ENCODE results near the gene FAM228A.
A peak's percentile ranks its signal among the peaks of the same experiment; 100 is the strongest.

The FAM228A gene

GRCh38 chr2:24199968-24200590 is 25.2 kb downstream of the FAM228A start:
- ATAC-seq (replicated peaks; ENCODE audit: extremely low read depth, poor library complexity, severe bottlenecking), result no peak

GRCh38 chr2:24200799-24201198 is 25.9 kb downstream of the FAM228A start:
- no peak overlapping the region for H3K27ac Mint-ChIP-seq (ENCODE audit: low read depth)

More at GRCh38 chr2:24199968-24200590, 25.2 kb downstream of the FAM228A start:
- peaks cover 23% of the 10 kb centered on the region for H3K36me3 Mint-ChIP-seq (ENCODE audit: insufficient read depth)
- H3K9me3 Mint-ChIP-seq, result peaks cover 7% of the 10 kb centered on the region
- no peaks in the 10 kb centered on the region for H3K27me3 Mint-ChIP-seq
- H3K27ac Mint-ChIP-seq (ENCODE audit: low read depth), result no peak overlapping the region
- no peak for DNase-seq (ENCODE audit: low spot score in 2 of 2)
- H3K4me1 Mint-ChIP-seq, result no peaks in the 10 kb centered on the region
- H3K4me3 Mint-ChIP-seq, result no peak overlapping the region

DNA sequence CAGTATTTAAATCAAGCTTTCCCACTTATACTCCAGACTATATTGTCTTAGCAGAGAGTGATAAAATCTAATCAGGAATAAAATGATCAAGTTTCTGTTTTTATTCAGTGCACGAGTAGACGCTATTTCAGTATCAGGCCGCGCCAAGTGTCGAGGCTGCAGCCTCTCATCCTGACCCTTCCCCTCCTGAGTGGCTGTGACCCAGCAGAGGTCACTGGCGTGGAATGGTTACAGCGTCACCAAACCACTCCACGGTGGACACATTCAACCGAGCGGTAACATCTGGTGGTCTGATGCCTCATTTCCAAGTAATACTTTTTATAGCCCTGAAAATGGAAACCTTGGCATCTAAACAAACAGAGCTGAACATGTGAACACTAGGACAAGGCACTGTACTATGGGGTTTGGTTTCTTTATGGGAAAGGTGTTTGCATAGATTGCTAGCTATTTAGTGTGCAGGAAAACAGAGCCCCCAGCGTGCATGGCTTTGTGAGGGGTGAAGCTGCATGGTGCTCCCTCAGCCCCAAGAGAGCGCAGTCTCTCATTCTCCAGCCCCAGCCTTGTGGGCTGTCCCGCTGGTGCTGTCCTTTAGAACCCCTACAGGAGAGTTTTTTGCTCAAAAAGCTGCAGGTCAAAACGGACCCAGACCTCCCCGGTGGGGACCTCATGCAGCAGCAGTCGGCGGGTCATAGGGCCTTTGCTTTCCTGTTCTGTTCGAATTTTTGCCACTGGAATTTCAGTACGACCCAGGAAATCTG is 28.4 kb downstream of the FAM228A start:
- Mint-ChIP-seq H3K27me3 (no peaks in the 10 kb centered on the region), H3K4me3 (no peak overlapping the region)

More at GRCh38 chr2:24200799-24201198, 25.9 kb downstream of the FAM228A start:
- DNase-seq (ENCODE audit: low spot score in 2 of 2) (no peak), ATAC-seq (replicated peaks; ENCODE audit: extremely low read depth, poor library complexity, severe bottlenecking) (no peak)
- no peak overlapping the region for H3K4me3 Mint-ChIP-seq
- H3K27me3 Mint-ChIP-seq, result no peaks in the 10 kb centered on the region
- H3K4me1 Mint-ChIP-seq, result no peaks in the 10 kb centered on the region
- peaks cover 7% of the 10 kb centered on the region for H3K9me3 Mint-ChIP-seq
- H3K36me3 Mint-ChIP-seq (ENCODE audit: insufficient read depth), result peaks cover 25% of the 10 kb centered on the region

GRCh38 chr2:24203787-24204150 is 28.9 kb downstream of the FAM228A start:
- Mint-ChIP-seq H3K9me3 (no peaks in the 10 kb centered on the region), H3K36me3 (ENCODE audit: insufficient read depth) (peaks cover 41% of the 10 kb centered on the region), H3K4me3 (no peak overlapping the region), H3K4me1 (no peaks in the 10 kb centered on the region), H3K27ac (ENCODE audit: low read depth) (no peak overlapping the region), H3K27me3 (no peaks in the 10 kb centered on the region)
- DNase-seq (ENCODE audit: low spot score in 2 of 2), result no peak
- ATAC-seq (replicated peaks; ENCODE audit: extremely low read depth, poor library complexity, severe bottlenecking), result no peak

More for the DNA sequence above, 28.4 kb downstream of the FAM228A start:
- no peaks in the 10 kb centered on the region for H3K4me1 Mint-ChIP-seq
- H3K36me3 Mint-ChIP-seq (ENCODE audit: insufficient read depth), result peaks cover 37% of the 10 kb centered on the region
- ATAC-seq (replicated peaks; ENCODE audit: extremely low read depth, poor library complexity, severe bottlenecking) (no peak), DNase-seq (ENCODE audit: low spot score in 2 of 2) (no peak)
- no peak overlapping the region for H3K27ac Mint-ChIP-seq (ENCODE audit: low read depth)
- no peaks in the 10 kb centered on the region for H3K9me3 Mint-ChIP-seq

GRCh38 chr2:24204505-24204904 is 29.7 kb downstream of the FAM228A start:
- Mint-ChIP-seq H3K4me1 (no peaks in the 10 kb centered on the region), H3K36me3 (ENCODE audit: insufficient read depth) (peaks cover 48% of the 10 kb centered on the region), H3K4me3 (no peak overlapping the region), H3K27me3 (no peaks in the 10 kb centered on the region), H3K9me3 (no peaks in the 10 kb centered on the region), H3K27ac (ENCODE audit: low read depth) (no peak overlapping the region)
- no peak for ATAC-seq (replicated peaks; ENCODE audit: extremely low read depth, poor library complexity, severe bottlenecking)
- no peak for DNase-seq (ENCODE audit: low spot score in 2 of 2)

DNA sequence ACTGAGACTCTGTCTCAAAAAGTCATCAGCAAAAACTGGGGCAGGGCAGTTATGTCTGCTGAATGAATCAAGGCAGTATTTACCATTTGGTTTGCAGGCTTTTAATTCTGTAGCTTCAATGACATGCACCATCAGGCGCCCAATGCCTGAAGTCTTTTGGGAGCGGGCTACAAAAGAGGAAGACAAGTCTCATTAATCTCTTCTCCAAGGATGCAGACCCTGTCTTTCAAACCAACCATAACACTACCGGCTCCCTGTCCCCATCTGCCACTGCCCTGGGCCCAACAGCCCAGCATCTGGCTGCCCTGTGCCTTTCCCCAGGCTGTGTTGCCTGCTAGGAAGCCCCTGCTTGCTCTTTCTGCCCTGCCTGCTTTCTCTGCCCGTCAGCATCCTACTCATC is 30.3 kb downstream of the FAM228A start:
- Mint-ChIP-seq H3K4me3 (no peak overlapping the region), H3K4me1 (no peaks in the 10 kb centered on the region), H3K9me3 (no peaks in the 10 kb centered on the region), H3K36me3 (ENCODE audit: insufficient read depth) (peaks cover 51% of the 10 kb centered on the region), H3K27ac (ENCODE audit: low read depth) (peak overlapping the region; percentile 82), H3K27me3 (no peaks in the 10 kb centered on the region)
- ATAC-seq (replicated peaks; ENCODE audit: extremely low read depth, poor library complexity, severe bottlenecking) (no peak), DNase-seq (ENCODE audit: low spot score in 2 of 2) (no peak)

DNA sequence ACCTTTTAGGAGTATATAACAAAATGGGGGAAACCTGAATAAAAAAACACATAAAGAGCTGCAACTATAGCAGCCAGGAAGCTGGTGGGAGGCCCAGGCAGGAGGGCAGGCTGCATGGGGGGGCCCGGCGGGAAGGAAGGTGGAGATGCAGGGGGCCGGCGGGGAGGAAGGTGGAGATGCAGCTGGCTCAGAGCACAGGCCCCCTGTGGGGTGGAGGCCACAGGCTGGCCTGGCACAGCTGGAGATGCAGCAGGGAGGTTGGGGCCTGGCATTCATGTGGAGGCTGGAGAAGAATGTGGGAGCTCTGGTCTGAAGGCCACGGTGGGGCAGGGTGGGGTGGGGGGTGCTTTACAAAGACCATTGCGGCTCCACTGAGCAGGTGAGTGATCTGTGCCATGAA is 31.4 kb downstream of the FAM228A start:
- Mint-ChIP-seq H3K4me3 (no peak overlapping the region), H3K9me3 (no peaks in the 10 kb centered on the region), H3K27ac (ENCODE audit: low read depth) (peak overlapping the region; percentile 82), H3K27me3 (no peaks in the 10 kb centered on the region), H3K4me1 (no peaks in the 10 kb centered on the region), H3K36me3 (ENCODE audit: insufficient read depth) (peaks cover 59% of the 10 kb centered on the region)
- DNase-seq (ENCODE audit: low spot score in 2 of 2) (no peak), ATAC-seq (replicated peaks; ENCODE audit: extremely low read depth, poor library complexity, severe bottlenecking) (no peak)

DNA sequence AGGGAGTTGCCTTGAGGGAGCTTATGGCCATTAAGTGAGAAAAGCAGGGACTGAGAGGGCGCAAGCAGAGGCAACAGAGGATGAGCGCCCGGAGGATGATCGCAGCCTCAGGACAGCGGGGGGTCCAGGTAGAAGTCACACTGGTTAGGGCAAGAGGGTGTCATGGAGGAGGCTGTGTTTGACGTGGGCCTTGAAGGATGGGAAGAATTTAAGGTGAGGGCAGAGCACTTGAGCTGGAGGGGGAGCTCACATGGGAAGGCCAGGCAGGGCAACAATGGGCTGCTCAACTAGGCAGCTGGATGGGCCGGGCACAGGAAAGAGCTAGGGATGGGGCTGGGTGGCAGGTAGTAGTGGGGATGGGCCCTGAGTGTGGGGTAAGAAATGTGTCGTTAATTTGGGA is 31.9 kb downstream of the FAM228A start:
- DNase-seq (ENCODE audit: low spot score in 2 of 2) (no peak), ATAC-seq (replicated peaks; ENCODE audit: extremely low read depth, poor library complexity, severe bottlenecking) (no peak)
- Mint-ChIP-seq H3K27me3 (no peaks in the 10 kb centered on the region), H3K9me3 (no peaks in the 10 kb centered on the region), H3K4me1 (no peaks in the 10 kb centered on the region), H3K36me3 (ENCODE audit: insufficient read depth) (peaks cover 64% of the 10 kb centered on the region), H3K4me3 (no peak overlapping the region), H3K27ac (ENCODE audit: low read depth) (peak overlapping the region; percentile 82)

DNA sequence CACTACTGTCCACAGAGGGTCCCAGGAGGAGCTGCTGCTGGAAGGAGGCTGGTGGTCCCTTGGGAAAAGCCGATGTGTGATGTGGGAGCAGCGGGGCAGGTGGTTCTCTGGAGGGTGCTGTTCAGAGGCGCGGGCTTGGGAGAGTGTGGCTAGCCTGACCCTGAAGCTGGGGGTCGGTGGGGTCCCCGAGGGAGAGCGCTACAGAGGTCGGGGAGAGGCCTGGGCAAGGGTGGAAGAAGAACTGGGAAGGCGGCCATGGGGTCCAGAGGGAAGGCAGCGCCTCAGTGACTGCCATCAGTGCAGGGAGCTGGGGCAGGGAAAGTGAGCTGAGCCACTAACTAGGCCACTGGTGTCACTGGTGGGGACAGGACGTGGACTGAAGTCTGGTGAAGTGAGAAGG is 32.5 kb downstream of the FAM228A start:
- peaks cover 70% of the 10 kb centered on the region for H3K36me3 Mint-ChIP-seq (ENCODE audit: insufficient read depth)
- no peak for ATAC-seq (replicated peaks; ENCODE audit: extremely low read depth, poor library complexity, severe bottlenecking)

DNA sequence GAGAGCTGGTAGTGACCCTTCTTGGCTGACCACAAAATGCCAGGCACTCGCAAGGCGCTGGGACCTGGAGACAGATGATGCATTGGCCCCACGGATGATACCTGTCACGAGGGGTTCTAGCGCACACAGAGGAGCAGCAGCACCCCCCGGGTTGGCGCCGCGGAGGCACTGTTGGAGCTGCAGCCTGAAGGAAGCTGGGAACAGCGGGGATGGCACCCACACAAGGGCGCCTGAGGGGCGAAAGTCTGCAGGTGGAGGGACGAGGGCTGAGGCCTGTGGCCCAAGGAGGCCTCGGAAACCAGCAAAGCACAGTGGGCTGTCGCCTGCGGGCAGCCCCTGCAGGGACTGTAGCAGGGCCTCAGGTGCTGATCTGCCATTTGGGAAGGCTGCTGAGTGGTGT is 33.6 kb downstream of the FAM228A start:
- no peak overlapping the region for H3K4me3 Mint-ChIP-seq
- H3K27ac Mint-ChIP-seq (ENCODE audit: low read depth), result no peak overlapping the region
- H3K9me3 Mint-ChIP-seq, result no peaks in the 10 kb centered on the region
- ATAC-seq (replicated peaks; ENCODE audit: extremely low read depth, poor library complexity, severe bottlenecking) (no peak), DNase-seq (ENCODE audit: low spot score in 2 of 2) (no peak)
- peaks cover 70% of the 10 kb centered on the region for H3K36me3 Mint-ChIP-seq (ENCODE audit: insufficient read depth)
- no peaks in the 10 kb centered on the region for H3K4me1 Mint-ChIP-seq
- H3K27me3 Mint-ChIP-seq, result no peaks in the 10 kb centered on the region

More for the DNA sequence above, 32.5 kb downstream of the FAM228A start:
- Mint-ChIP-seq H3K27ac (ENCODE audit: low read depth) (no peak overlapping the region), H3K9me3 (no peaks in the 10 kb centered on the region), H3K27me3 (no peaks in the 10 kb centered on the region), H3K4me3 (no peak overlapping the region), H3K4me1 (no peaks in the 10 kb centered on the region)
- DNase-seq (ENCODE audit: low spot score in 2 of 2), result no peak

- ATAC-seq (replicated peaks; ENCODE audit: extremely low read depth, poor library complexity, severe bottlenecking), result no peak
- Mint-ChIP-seq H3K4me3 (no peak overlapping the region), H3K4me1 (peaks cover 3% of the 10 kb centered on the region), H3K27ac (ENCODE audit: low read depth) (no peak overlapping the region), H3K27me3 (no peaks in the 10 kb centered on the region), H3K36me3 (ENCODE audit: insufficient read depth) (peaks cover 61% of the 10 kb centered on the region), H3K9me3 (no peaks in the 10 kb centered on the region)
- DNase-seq (ENCODE audit: low spot score in 2 of 2), result no peak
These were observed 34.7 kb downstream of the FAM228A start for GRCh38 chr2:24209389-24210105.

- Mint-ChIP-seq H3K27me3 (no peaks in the 10 kb centered on the region), H3K4me3 (no peak overlapping the region), H3K9me3 (no peaks in the 10 kb centered on the region), H3K4me1 (peaks cover 8% of the 10 kb centered on the region), H3K27ac (ENCODE audit: low read depth) (no peak overlapping the region), H3K36me3 (ENCODE audit: insufficient read depth) (peaks cover 60% of the 10 kb centered on the region)
- no peak for ATAC-seq (replicated peaks; ENCODE audit: extremely low read depth, poor library complexity, severe bottlenecking)
- no peak for DNase-seq (ENCODE audit: low spot score in 2 of 2)
These were observed 35.2 kb downstream of the FAM228A start for GRCh38 chr2:24210106-24210455.

- DNase-seq (ENCODE audit: low spot score in 2 of 2) (no peak), ATAC-seq (replicated peaks; ENCODE audit: extremely low read depth, poor library complexity, severe bottlenecking) (no peak)
- Mint-ChIP-seq H3K9me3 (no peaks in the 10 kb centered on the region), H3K27ac (ENCODE audit: low read depth) (no peak overlapping the region), H3K4me1 (peaks cover 10% of the 10 kb centered on the region), H3K36me3 (ENCODE audit: insufficient read depth) (peaks cover 60% of the 10 kb centered on the region), H3K4me3 (no peak overlapping the region), H3K27me3 (no peaks in the 10 kb centered on the region)
These were observed 35.9 kb downstream of the FAM228A start for GRCh38 chr2:24210723-24211122.

All from central memory CD8-positive, alpha-beta T cell (primary cell).